TTC549 (cell line): ENCODE measurements around the gene FASLG.
"Not testable (repeated sequence)": the region's sequence is repeated elsewhere in the genome, so short reads cannot be mapped to it uniquely, and the experiment has no call there.

Experiments used
- FAIRE-seq: peaks from 2 replicates; lab custom pipeline; 2012; peaks lifted over from hg19 to GRCh38; lab: Jason Lieb, UNC

The FASLG gene

GRCh38 chr1:172686143-172686542 is 27.2 kb downstream of the FASLG start:
- FAIRE-seq = no peak

DNA sequence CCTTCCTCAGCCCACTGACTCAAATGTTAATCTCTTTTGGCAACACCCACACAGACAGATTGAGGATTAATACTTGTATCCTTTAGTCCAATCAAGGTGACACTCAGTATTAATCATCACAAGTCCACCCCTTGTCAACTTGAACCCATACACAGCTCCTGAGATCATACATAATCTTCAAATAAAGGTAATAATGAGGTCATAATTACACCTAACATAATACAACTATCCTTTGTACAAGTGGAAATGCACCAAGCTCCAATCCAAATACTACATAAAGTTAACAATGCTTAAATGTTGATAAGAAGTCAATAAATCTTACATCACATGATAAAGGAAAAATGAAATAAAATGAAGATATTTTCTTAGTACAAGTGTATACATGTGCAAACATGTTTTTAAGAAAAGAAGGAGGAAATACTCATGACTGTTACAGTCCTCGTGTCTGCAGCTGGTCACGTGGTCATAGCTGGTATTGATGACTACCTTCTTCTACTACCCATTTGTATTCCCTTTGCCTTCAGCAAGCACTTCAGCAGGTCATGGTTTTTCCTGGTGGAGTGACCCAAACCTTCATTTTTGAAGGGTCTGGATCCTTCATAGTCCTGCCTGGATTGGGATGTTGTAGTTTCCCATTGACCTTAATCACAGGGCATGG is 29.7 kb downstream of the FASLG start:
- peak; percentile 13 for FAIRE-seq

DNA sequence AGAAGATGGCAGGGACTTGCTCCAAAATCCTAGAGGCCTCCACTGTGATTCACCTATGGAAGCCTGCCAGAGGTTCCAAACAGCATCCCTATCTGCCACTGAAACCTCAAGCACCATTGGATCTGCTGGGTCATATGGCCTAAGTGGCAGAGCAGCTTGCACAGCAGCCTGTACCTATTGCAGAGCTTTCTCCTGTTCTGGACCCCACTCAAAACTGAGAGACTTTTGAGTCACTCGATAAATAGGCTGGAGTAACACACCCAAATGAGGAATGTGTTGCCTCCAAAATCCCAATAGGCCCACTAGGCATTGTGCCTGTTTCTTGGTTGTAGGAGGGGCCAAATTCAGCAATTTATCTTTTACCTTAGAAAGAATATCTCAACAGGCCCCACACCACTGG is 32.0 kb downstream of the FASLG start:
- FAIRE-seq = not testable (repeated sequence)

DNA sequence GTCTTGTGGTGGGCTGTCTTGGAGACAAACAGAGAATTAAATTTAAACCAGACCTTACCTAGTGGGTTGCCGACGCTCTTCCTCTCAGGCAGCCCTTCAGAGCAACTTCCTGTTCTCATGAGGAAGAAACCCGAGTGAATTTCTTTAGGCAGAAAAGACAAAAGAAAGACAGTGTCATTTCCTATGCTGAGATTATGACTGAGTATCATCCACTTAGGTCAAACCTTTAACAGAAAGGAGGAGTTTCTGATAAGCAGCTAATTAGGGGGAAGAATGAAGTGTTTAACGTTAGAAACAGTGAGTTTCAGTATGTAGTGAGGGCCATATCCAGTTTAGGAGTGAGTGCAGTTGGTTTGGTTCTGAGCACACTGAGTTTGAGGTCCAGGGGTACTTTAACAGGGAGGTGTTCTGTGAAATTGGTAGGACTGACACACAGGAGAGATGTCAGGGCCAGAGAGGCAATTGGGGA is 38.7 kb downstream of the FASLG start:
- no peak for FAIRE-seq

- FAIRE-seq = no peak
Measured at GRCh38 chr1:172698224-172698623, 39.3 kb downstream of the FASLG start.

- no peak for FAIRE-seq
Measured at GRCh38 chr1:172699111-172699510, 40.2 kb downstream of the FASLG start.

DNA sequence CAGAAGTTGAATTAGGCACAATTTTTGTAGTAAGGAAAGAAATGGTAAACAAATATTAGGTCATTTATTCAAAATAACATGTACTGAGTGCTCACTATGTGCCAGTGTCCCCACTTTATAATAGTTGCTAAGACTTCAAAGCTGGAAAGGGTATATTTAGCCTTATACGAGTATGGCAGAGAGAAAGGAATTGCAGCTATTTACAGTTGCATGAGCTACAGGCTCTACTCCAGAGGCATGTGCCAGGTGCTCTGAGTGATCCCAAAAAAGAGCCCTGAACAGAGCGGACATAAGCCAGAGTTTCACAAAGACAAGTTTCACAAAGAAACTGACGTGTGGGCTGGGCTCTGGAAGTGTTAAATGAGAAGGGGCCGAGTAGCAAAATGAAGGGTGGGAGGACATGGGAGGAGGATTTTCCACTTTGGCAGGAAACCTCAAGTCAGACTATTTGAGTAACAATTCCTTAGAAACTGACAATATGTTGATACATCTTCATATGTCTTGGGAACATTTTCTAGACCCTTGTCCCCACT is 40.9 kb downstream of the FASLG start:
- FAIRE-seq = no peak

- FAIRE-seq = peak; percentile 20
Measured at GRCh38 chr1:172700556-172700955, 41.7 kb downstream of the FASLG start.

GRCh38 chr1:172704001-172704400 is 45.1 kb downstream of the FASLG start:
- FAIRE-seq = no peak

DNA sequence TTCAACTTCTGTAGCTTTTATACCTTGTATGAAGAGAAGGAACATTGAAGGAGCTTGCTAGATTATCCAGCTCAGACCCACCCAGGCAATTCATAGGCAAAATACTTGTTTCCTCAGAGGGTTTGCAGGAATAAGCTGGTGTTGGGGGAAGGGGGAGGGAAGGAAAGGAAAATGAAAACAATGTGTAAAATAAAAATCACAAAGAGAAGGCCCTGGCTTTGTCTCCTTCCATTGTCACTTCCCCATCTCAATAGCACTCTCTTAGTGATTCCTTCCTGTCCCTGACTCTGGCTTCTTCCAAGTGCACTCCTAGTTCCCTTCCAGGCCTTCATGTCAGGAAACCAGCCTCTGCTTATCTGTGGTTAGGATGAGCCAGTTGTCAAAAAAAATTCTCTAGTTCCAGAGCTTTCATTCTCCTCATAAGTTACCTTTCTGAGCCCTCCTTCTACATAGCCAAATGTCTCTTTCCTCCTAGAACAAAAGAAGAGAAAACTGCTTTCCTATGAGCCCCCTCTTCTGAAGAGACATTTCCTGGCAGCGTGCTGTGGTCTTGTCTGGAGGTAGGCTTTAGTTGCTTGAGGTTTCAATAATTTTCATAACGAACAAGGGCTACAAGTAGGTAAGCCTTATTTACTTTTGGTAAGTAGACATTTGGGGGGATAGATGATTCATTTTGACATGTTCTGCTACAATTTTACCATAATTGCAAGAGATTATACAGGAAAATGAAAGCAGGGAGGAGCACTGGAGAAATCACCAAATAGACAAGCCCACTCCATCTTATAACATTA is 45.7 kb downstream of the FASLG start:
- no peak for FAIRE-seq

DNA sequence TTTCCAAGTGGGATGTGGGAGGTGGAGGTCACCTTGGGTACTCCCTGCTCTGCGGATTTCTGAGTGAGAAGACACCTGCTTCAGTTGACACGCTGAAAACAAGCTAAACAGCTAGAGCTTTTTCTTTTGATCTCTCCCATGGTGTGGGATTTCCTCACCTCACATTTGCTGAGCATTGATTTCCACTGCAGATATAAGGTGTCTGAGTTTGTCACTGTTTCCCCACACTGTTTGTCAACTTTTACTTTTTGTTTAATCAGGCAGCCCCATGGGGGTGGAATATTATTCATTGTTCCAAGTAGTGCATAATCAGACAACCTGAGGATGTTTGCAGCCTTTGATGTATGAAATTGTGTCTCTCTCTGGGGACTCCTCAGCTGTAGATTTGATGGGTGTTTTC is 49.5 kb downstream of the FASLG start:
- FAIRE-seq = no peak

GRCh38 chr1:172711558-172711957 is 52.7 kb downstream of the FASLG start:
- no peak for FAIRE-seq

DNA sequence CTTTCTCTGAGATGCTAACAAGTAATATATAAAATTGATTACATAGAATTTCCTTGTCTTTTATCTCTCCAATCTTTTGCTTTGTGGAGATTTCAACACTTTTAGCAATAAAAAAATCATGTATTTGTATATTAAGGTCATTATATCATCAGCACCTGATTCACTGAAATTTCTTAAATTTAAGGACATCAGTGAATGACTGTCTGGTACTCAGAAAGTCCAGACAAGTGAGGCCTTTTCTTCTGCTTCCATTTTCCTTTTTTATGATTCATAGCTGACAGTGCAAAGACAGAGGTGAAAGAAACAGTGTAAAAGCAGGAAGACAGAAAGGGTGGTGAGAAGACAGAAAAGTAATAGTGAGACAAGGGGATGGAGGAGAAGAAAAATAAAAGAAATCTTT is 54.6 kb downstream of the FASLG start:
- FAIRE-seq = no peak
